GM12878 (cell line): ENCODE measurements around the gene CLSTN2. TPM values are rescaled to one million over a fixed set of nuclear protein-coding genes. Genes with fewer than 3 reads are reported as not detected.

Source experiments
- CHD4 ChIP-seq: fragments of 200-600 bp; sonication (generic); IDR thresholded peaks from 2 replicates; pipeline ENCODE4 v1.6.1; 2016; ENCODE audit warnings: mild to moderate bottlenecking
- LARP7 ChIP-seq: fragments of 450-650 bp; IDR thresholded peaks from 2 replicates; pipeline ENCODE4 v1.6.1; 2017; ENCODE audit warnings: mild to moderate bottlenecking
- RCOR1 ChIP-seq: conservative IDR thresholded peaks from 2 replicates; pipeline ENCODE4 v1.6.1; 2012; ENCODE audit warnings: low read depth, low read length, improper control_type of control experiment
- REST ChIP-seq: IDR thresholded peaks from 2 replicates; pipeline ENCODE4 v1.6.1; 2012; ENCODE audit warnings: mild to moderate bottlenecking, low read depth, low read length
- SIN3A ChIP-seq: IDR thresholded peaks from 2 replicates; pipeline ENCODE4 v1.6.1; 2012; ENCODE audit warnings: low read depth, low read length, improper control_type of control experiment
- SKIL ChIP-seq: fragments of 450-650 bp; IDR thresholded peaks from 2 replicates; pipeline ENCODE4 v1.6.1; 2017; ENCODE audit warnings: mild to moderate bottlenecking, low read depth, inconsistent platforms; ENCODE audit not compliant: poor library complexity, severe bottlenecking
- SMC3 ChIP-seq: IDR thresholded peaks from 2 replicates; pipeline ENCODE4 v1.6.1; 2011; ENCODE audit warnings: low read length, improper control_type of control experiment, borderline replicate concordance
- TCF12 ChIP-seq: IDR thresholded peaks from 2 replicates; pipeline ENCODE4 v1.6.1; 2011; ENCODE audit warnings: low read depth, mild to moderate bottlenecking, low read length
- TCF3 ChIP-seq: IDR thresholded peaks from 2 replicates; pipeline ENCODE4 v1.6.1; 2012; ENCODE audit warnings: low read depth, mild to moderate bottlenecking, low read length, borderline replicate concordance; ENCODE audit not compliant: insufficient read depth
- ZBTB11 ChIP-seq: fragments of 450-650 bp; formaldehyde crosslinking; IDR thresholded peaks from 2 replicates; pipeline ENCODE4 v1.5.0; 2022; ENCODE audit warnings: mild to moderate bottlenecking, missing genetic modification characterization
- ZBTB33 ChIP-seq: fragments of 450-650 bp; IDR thresholded peaks from 2 replicates; pipeline ENCODE4 v1.6.1; 2017; ENCODE audit warnings: mild to moderate bottlenecking
- ZNF687 ChIP-seq: fragments of 450-650 bp; IDR thresholded peaks from 2 replicates; pipeline ENCODE4 v1.6.1; 2017; ENCODE audit warnings: mild to moderate bottlenecking, moderate library complexity
- polyA plus RNA-seq, 11 experiments: library from polyadenylated mRNA; depleted of rRNA in 4 of 11; unstranded in 6 of 11; stranded (reverse) in 5 of 11; fragments of >200 nt; fragmentation: Nextera tagmentation in 4 of 11; fragmentation: Illumina TruSeq in 1 of 11; extraction: Ambion mirVana in 4 of 11; extraction: Trizol in 1 of 11; gene quantifications; 1 replicate in 1 of 11; 2 replicates in 10 of 11; pipeline versions ENCODE4 v1.2.1 to v1.2.3, GENCODE V29; 2011 to 2016; ENCODE audit warnings: inconsistent platforms in 2 of 11, missing spikeins in 2 of 11, low read depth in 1 of 11
- total RNA-seq, 4 experiments: library from RNA; depleted of rRNA in 3 of 4; stranded (reverse); fragments of >200 nt in 3 of 4; fragmentation: Illumina TruSeq in 1 of 4; extraction: Trizol in 1 of 4; gene quantifications; 2 replicates each; pipeline versions ENCODE4 v1.2.1 to v1.2.3, GENCODE V29; 2013 to 2021

Gene CLSTN2
- total and polyA plus RNA-seq, 10 of the 15 experiments (the other 5 are each of a cell fraction or from before 2014, with no cell fraction given) = under 0.01 to 0.10 (median under 0.01) TPM; not detected in 5

GRCh38 chr3:140204271-140204984, 269.4 kb downstream of the CLSTN2 start (continued):
- TF ChIP-seq ZNF687 = no peak
- no peak for TF ChIP-seq SMC3
- TF ChIP-seq REST = no peak
- no peak for TF ChIP-seq LARP7
- no peak for TF ChIP-seq TCF12
- no peak for TF ChIP-seq SKIL
- no peak for TF ChIP-seq ZBTB33
- TF ChIP-seq SIN3A = no peak
- no peak for TF ChIP-seq RCOR1
- no peak for TF ChIP-seq TCF3
- TF ChIP-seq CHD4 = no peak
- no peak for TF ChIP-seq ZBTB11 (CRISPR knock-in tag)
- TF ChIP-seq, all 136 proteins: peak for 0
